Activated CD8-positive, alpha-beta memory T cell treated with anti-CD3 and anti-CD28 coated beads for 36 hours (primary cell): Measurements from ENCODE around the gene GPR171. TPM values are rescaled to one million over a fixed set of nuclear protein-coding genes. Genes with fewer than 3 reads are reported as not detected.

ENCODE experiments used
- CTCF ChIA-PET: fragments of 350-600 bp; sonication (Branson Sonifier 250); formaldehyde crosslinking; loops from one replicate; lab custom pipeline; 2021; ENCODE audit warnings: antibody characterized with exemption; lab: Charles Lee
- POLR2A ChIA-PET: fragments of 350-600 bp; sonication (Branson Sonifier 250); formaldehyde crosslinking; loops from one replicate; lab custom pipeline; 2021; ENCODE audit warnings: antibody characterized with exemption; lab: Charles Lee
- total RNA-seq, 2 experiments: library from RNA; stranded (reverse); gene quantifications; one replicate each; pipeline ENCODE4 v1.2.3, GENCODE V29; 2021

The GPR171 gene
- total RNA-seq, 2 experiments from 2014 or later, result 227 to 229 TPM

DNA sequence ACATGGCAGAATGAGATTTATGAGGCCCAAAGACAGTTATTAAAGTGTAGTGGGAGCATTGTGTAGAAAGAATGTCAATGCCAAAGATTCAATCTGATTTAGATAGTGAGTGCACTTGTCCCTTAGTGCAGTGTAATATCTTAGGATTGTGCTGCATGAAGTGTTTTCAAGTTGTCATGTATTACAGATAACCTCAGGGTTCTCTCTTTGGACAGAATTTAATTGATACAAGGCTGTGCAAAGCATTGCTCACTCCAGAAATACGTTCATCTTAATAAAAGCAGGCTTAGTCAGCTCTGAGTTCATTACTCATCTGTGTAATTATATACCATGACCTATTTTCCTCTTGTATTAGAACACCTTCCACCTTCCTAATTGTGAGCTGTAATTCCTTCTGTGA, 16.0 kb upstream of the GPR171 start:
- POLR2A ChIA-PET, result no interaction called here
- CTCF ChIA-PET, result interaction anchor here (0.8 to 1.0 kb wide), 2 partner anchors 13 to 51 kb away, joined by 4 to 5 read pairs; no protein-coding TSS in a partner anchor

DNA sequence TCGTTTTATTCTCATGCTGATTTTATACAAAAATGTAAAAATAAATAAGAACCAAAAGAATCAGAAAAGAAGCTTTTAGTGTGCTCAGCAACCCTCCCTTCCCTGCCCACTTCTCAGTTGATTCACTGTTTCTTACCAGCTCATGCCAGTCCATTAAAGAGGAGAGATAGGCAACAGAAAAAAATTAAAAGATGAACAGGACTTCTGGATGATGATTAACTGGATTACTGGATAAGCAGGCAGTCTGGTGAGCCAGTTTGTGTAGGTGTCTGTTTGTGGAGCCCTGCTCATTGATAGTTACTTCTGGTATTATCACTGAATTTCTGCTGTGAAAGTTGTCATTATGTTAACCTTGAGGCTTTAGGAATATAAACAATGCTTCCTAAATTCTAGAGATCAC, 15.1 kb upstream of the GPR171 start:
- ChIA-PET CTCF (interaction anchor here (1.5 to 2.4 kb wide), 2 partner anchors 10 to 46 kb away, joined by 4 to 6 read pairs; no protein-coding TSS in a partner anchor), POLR2A (no interaction called here)

DNA sequence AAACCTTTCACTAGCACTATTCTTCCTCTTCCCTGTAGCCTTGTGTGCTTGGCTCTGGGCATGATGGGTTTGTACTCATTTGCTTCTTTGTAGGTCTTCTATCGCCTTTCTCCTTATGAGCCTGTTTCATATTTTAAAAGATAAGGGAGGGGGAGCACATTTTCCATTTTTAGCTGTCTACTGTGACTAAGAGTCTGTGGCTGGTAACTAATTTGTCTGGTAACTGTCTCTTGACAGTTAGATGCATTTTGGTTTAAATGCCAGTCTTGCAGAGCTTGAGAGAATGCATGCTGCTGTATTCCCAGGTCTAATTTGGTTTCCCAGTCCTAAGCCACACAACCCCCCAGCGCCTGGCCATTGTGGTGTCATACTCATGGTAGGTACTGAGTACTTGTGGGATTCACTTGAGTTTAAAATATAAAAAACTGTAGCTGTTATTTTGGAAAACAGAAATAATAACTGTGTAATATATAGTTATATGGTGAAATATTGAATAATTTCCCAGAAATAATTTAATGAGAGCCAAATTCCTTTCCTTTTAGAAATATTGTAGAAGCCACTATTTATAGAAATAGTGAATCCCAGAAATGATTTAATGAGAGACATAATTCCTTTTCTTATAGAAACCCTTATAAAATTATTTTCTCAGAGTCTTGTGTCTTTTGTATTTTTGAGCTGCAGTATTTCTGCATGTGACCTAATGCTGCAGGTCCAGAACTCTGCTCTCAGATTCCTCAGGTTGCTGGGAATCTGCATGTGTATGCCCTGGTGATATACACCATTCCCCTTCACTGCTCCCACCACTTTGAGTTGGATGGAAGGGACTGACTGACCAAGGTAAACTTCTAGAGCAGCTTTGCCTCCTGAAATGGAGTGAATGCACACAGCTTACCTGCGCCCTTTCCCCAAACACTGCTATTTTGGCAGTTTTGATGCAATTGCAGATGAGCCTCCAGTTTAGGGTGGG, 13.9 kb upstream of the GPR171 start:
- POLR2A ChIA-PET, result interaction anchor here (0.7 kb wide), 1 partner anchor 36 kb away, joined by 3 read pairs; no protein-coding TSS in a partner anchor

DNA sequence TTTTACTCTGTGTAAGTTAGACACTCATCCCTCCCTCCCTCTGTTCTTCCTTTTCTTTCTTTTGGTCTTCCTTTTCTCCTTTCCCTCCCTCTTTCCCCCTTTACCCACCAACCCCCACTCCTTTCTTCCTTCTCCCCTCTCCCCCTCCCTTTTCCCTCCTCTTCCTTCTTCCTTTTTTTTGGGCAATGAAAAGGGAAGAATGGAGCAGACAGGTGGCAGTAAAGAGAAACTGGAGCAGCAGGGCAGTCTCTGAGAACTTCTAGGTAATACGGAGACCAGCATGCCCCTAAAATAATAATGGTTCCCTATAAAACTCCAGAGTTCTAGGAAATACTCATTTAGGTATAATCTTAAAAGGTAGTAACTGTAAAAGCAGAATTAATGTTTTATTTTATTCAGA, 11.4 kb upstream of the GPR171 start:
- CTCF ChIA-PET, result no interaction called here
- POLR2A ChIA-PET, result no interaction called here

More for the DNA sequence above, 13.9 kb upstream of the GPR171 start:
- CTCF ChIA-PET, result interaction anchor here (0.5 to 2.4 kb wide), 4 partner anchors 11 to 45 kb away, joined by 3 to 6 read pairs (median 4); no protein-coding TSS in a partner anchor

DNA sequence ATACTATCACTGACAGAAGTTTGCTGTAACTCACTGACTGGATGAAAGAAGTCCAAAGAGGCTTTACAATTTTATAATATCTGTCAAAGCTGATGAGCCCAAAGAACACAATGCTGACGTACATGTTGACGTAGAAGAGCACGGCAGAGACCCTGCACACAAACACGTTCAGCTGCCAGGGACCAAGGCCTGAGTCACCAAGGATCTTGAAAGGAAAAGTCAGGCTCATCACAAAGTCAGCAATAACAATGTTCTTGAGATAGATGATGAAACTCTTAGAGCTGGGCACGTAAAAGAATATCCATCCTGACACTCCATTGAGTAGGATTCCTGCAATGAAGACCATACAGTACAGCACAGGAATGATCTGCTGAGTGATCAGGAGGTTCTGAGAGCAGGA, 10.9 kb upstream of the GPR171 start:
- ChIA-PET POLR2A (no interaction called here), CTCF (no interaction called here)

DNA sequence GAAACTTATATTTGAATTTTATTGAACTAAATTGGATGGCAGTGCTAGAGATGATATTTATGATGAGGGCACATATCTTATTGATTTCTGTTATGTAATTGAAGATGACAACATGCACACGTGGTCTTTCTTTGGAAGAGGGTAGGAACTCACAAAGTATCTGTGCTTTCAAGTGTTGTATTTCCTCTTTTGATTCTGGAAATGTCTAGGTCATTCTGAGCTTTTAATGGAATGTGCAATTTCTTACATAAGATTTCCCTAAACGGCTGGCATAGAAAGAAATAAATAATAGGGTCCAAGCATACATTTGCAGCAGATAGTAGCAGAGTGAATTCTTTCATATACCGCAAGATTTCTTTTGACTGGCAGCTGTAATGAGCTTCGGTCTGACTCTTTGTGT, 10.1 kb upstream of the GPR171 start:
- CTCF ChIA-PET, result no interaction called here
- POLR2A ChIA-PET, result no interaction called here

DNA sequence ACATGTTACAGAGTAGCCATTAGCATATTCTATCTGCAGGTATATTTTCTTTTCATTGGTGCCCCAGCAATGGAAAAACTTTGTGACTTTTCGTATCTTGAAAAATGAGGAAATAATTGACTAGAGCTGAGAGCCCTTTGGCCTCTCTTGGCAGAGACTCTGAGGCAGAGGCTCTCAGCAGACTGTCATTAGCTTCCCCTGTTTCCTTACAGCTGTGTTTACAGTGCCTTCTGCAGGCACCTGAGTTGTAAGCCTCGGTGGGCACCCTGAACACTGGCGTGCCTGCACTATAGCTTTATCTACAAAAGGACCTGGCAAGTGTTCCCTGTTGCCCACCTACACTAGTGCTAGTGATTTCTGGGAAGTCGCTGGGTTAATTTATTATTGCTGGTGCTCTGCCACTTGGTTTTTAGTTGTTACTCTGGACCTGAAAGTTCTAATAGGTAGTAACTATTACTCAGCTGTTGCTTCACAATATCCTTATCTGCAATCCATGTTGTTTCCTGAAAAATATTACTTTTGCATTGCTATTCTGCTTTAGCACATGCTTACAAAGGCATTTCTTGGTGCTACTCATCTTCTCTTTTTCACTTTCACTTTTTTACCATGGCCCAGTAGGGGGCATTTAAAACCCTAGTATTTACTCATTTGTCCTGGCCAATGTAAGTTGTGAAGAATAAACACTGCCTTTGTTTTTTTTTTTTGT, 7.8 kb upstream of the GPR171 start:
- POLR2A ChIA-PET, result interaction anchor here (0.6 to 1.7 kb wide), 3 partner anchors 10 to 1949 kb away, joined by 4 to 6 read pairs (median 4); no protein-coding TSS in a partner anchor

DNA sequence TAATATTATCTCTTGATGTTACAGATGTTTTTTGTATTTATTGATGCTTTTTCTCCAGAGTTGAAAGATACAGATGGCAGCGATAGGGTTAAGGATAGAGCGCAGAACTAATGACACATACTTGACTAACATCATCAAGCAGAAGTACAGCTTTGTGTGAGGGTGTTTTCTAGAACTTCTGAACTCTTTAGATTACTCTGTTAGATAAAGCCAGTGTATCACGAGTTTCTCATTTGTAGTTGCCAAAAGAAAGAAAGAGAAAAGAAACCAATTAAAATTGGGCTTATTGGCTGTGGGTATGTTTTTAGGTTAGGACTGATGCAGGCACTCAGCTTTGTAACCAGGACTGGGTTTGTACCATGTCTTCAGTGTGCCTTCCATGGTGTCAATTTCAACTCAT, 6.6 kb upstream of the GPR171 start:
- CTCF ChIA-PET, result interaction anchor here (0.7 kb wide), 1 partner anchor 18 kb away, joined by 3 read pairs; no protein-coding TSS in a partner anchor
- POLR2A ChIA-PET, result interaction anchor here (1.7 kb wide), 1 partner anchor 9 kb away, joined by 6 read pairs; no protein-coding TSS in a partner anchor

More for the DNA sequence above, 7.8 kb upstream of the GPR171 start:
- CTCF ChIA-PET, result interaction anchor here (0.9 to 2.1 kb wide), 3 partner anchors 10 to 68 kb away, joined by 3 to 7 read pairs (median 4); partner anchors contain the start of gene P2RY14

DNA sequence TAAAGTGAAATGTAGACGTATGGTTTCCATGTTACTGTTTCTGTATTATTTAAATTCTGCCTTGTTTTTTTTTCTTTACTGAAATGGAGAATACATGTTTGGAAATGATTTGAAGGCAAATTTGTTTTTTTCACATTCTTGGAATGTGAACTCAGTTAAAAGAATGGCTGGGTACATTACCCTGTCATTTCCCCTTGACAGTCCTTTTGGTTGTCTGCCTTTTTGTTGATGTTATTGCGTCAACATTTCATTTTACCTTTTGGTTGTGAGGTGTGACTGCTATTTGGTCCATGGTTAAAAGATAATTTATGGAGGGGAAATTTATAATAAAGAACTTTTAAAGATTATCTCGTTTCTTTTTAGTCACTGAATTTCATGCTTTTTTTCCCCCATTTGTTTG, 3.2 kb upstream of the GPR171 start:
- POLR2A ChIA-PET, result interaction anchor here (0.6 to 2.5 kb wide), 10 partner anchors 19 to 1217 kb away, joined by 4 to 27 read pairs (median 7); partner anchors contain the start of genes EIF2A, MBNL1, SERP1 and SIAH2

DNA sequence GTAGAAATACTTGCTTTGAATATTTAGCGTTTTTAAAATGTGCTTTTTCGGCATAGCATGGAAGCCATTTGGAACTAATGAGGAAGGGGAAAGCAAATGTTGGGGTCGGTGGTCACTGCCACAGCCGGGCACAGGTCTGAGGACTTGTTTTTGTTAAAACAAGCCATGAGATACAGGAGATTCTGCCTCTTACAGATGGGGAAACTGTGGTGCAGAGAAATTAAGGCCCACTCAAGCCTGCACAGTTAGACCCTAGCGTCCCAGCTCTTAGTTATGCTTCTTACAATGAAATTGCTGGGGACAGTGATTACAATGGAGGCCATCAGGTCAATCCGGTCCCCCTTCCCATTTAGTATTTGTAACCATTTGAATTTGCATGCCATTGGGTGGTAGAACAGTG, 2.5 kb upstream of the GPR171 start:
- POLR2A ChIA-PET, result interaction anchor here (0.9 to 2.5 kb wide), 4 partner anchors 20 to 1063 kb away, joined by 5 to 27 read pairs (median 8); partner anchors contain the start of genes MBNL1 and SIAH2
- CTCF ChIA-PET, result interaction anchor here (0.5 to 2.0 kb wide), 4 partner anchors 11 to 20 kb away, joined by 3 to 6 read pairs (median 4); no protein-coding TSS in a partner anchor

More for the DNA sequence above, 3.2 kb upstream of the GPR171 start:
- CTCF ChIA-PET, result interaction anchor here (0.7 to 2.0 kb wide), 4 partner anchors 13 to 54 kb away, joined by 3 to 6 read pairs (median 4); no protein-coding TSS in a partner anchor

DNA sequence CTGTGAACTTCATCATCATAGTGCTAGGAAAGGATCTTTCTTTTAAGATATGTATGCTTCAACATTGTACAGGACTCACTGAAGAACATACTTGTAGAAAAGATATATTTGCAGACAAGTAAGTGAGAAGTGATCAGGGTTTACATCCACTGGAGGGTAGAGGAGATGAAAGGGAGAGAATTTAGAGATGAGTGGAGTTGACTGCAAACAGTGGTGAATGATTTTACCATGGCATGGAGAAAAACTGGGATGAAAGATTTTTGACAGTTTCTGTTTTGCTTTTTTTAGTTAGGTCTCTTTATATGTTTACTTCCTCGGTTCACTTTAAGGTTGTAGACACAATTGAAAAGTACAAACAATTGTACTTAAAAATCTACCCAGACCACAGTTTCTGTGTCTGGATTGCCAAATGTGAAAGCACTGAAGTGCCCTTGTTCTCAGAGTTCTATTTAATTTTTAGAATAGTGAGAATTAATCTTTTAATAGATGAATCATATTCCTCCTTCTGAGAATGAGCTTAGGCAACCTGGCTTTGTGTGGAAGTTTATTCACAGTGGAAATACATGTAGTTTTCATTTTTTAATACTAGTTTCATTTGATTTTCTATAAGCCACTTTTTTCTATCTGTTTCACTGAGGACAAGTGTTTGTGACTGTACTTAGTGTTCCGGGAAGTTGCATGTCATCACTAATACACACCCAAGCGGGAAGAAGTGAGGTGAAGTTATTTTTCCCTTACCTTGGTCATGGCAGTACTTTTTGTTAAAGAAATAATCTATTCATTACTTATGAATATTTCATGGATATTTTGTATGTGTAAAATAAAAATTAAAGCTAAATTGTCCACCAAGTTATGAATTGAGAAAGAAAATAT, 1.8 kb upstream of the GPR171 start:
- ChIA-PET POLR2A (interaction anchor here (0.9 to 2.5 kb wide), 3 partner anchors 21 to 441 kb away, joined by 5 to 27 read pairs (median 7); partner anchors contain the start of gene SIAH2), CTCF (interaction anchor here (2.0 kb wide), 1 partner anchor 12 kb away, joined by 6 read pairs; no protein-coding TSS in a partner anchor)

DNA sequence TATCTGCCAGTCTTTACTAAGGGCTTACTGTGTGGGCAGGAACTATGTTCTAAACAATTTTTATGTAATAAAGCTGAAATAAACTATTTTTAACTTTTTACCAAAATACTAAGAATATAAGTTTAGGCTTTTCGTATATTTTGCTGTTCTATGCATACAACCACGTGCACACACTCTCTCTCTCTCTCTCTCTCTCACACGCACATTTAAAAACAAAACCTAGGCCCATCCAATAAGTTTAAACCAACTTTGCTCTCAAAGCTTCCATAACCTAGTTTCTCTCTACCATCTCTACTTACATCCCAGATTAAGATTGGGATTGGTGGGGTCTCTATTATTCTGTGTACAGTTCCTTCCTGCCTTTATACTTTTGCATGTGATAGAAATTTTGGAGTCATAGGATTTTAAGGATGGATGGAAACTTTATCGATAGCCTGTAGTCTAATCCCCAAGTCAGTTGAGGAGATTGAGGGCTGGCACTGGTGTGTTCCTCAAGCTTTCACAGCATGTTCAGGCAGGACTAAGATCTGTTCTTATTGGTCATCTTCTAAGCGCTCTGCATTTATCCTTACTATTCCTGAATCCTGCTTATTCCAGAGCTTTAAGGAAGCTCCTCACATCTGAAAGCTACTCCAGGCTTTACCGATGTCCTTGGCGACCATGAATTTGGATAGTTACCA, 1.8 kb downstream of the GPR171 start:
- ChIA-PET CTCF (interaction anchor here (1.2 to 1.7 kb wide), 2 partner anchors 10 to 29 kb away, joined by 3 to 4 read pairs; no protein-coding TSS in a partner anchor), POLR2A (interaction anchor here (0.8 to 5.0 kb wide), 8 partner anchors 9 to 1072 kb away, joined by 3 to 61 read pairs (median 4); partner anchors contain the start of genes MBNL1 and SIAH2)

DNA sequence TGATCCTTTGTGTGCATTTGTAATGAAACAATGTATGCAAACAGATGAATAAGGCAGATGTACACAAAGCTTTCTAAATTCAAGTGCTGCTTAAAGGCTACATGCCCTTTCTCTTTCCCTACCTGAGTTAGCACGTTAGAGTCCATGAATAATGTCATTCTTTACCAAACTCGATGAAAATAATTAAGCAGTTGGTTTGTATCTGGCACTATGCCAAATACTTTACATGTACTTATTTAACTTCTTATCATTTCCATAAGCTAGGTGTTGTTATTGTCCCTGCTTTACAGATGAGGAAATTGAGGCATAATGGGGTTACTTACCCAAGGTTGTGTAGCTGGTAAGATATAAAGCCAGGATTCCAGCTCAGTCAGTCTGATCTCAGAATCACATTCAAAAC, 2.4 kb downstream of the GPR171 start:
- CTCF ChIA-PET, result interaction anchor here (0.7 to 2.4 kb wide), 6 partner anchors 10 to 286 kb away, joined by 3 to 9 read pairs (median 4); no protein-coding TSS in a partner anchor
- POLR2A ChIA-PET, result interaction anchor here (0.7 to 5.0 kb wide), 8 partner anchors 9 to 1098 kb away, joined by 3 to 61 read pairs (median 4); partner anchors contain the start of genes MBNL1 and SIAH2

DNA sequence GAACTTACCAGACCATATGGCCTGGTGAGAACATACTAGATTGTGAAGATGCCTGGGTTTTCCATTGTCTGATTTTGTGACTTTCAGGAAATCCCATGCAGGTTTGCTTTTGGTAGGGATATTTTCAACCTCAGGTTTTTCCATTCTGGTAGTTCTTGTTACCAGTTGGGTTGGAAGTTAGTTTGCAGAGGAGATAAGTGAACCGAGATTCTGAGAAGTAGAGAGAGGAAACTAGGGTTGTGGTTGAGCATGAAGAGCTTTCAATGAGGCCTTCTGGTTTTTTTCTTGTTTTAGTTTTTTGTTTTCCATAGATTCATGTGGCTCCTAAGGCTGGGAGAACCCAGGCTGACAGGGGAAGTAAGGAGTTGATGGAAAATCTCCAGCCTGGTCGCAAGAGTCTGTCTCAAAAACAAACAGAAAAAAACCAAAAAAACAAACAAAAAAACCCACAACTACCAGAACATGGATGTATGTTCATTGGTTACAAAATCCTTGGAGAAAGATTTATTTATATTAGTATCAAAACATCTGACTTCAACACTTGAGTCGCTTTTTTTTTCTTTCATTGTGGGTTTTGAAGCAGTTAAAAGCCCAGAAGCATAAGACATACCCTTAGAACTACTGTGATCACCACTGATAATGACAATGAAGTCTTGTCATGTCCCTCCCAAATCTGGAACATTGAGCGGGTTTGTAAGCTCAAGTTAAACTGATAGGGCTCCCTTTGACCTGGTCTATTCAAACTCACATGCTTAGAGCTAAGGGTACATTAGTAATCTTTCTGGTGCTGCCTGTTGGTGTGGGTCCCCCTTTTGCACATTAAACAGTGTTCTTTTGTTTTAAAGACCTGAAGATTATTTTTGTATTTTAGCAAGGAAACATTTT, 3.2 kb downstream of the GPR171 start:
- POLR2A ChIA-PET, result interaction anchor here (0.7 to 5.0 kb wide), 7 partner anchors 9 to 1099 kb away, joined by 3 to 61 read pairs (median 4); partner anchors contain the start of gene SIAH2
- CTCF ChIA-PET, result interaction anchor here (0.7 to 2.4 kb wide), 5 partner anchors 11 to 285 kb away, joined by 3 to 9 read pairs (median 5); no protein-coding TSS in a partner anchor

DNA sequence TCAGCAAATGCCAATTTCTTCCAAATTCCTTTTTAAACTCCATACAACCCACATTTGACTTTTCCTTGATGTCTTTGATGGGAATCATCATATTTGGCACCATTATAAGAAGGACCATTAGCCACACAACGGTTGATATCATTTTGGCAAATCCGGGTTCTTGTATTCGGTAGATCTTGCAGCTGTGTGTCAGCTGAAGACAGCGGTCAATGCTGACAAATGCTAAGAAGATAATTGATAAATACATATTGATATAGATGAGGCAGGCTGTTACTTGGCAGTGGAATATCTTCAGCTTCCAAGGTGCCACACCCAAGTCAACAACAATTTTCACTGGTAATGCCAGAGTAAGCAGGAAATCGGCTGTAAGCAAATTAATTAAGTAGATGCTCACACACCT, 4.2 kb downstream of the GPR171 start:
- CTCF ChIA-PET, result interaction anchor here (2.4 kb wide), 1 partner anchor 31 kb away, joined by 9 read pairs; no protein-coding TSS in a partner anchor
- POLR2A ChIA-PET, result interaction anchor here (5.0 kb wide), 1 partner anchor 437 kb away, joined by 61 read pairs; the partner anchor contains the start of gene SIAH2
